CD4-positive, CD25-positive, alpha-beta regulatory T cell (primary cell): Measurements from ENCODE around the gene DDA1. TPM values are rescaled to one million over a fixed set of nuclear protein-coding genes. Genes with fewer than 3 reads are reported as not detected.

Source experiments
- ATAC-seq, 2 donors: fragments of 150-1000 bp; cut with Tn5 transposase; one replicate each; pipeline ENCODE4 v1.10.0; 2021; ENCODE audit warnings: low read depth in 2 of 2, moderate number of reproducible peaks in 2 of 2, moderate library complexity in 1 of 2
- DNase-seq, 3 donors: peaks; one replicate each; pipeline versions ENCODE4 v3.0.0 to v3.0.0-alpha.2; 2012 to 2022; ENCODE audit warnings: mixed read lengths in 1 of 3
- H3K27ac ChIP-seq: one replicate; pipeline ENCODE4 v1.7.0; 2013; ENCODE audit warnings: mild to moderate bottlenecking, low read length; ENCODE audit not compliant: insufficient read depth, poor library complexity, severe bottlenecking
- H3K27me3 ChIP-seq: one replicate; pipeline ENCODE4 v1.7.0; 2013; ENCODE audit warnings: low read length; ENCODE audit not compliant: control insufficient read depth, insufficient read depth
- H3K36me3 ChIP-seq: one replicate; pipeline ENCODE4 v1.7.0; 2013; ENCODE audit warnings: mild to moderate bottlenecking, low read length, moderate library complexity; ENCODE audit not compliant: control insufficient read depth, insufficient read depth
- H3K4me1 ChIP-seq: 2 replicates; pipeline ENCODE4 v1.7.0; 2013; ENCODE audit warnings: mild to moderate bottlenecking, low read length; ENCODE audit not compliant: insufficient read depth, control insufficient read depth, poor library complexity, severe bottlenecking
- H3K4me3 ChIP-seq: one replicate; pipeline ENCODE4 v1.7.0; 2013; ENCODE audit warnings: low read depth, mild to moderate bottlenecking, low read length, moderate library complexity
- H3K9me3 ChIP-seq, 2 experiments: 1 replicate in 1 of 2; 2 replicates in 1 of 2; pipeline ENCODE4 v1.7.0; 2013; ENCODE audit warnings: low read length in 2 of 2, mild to moderate bottlenecking in 1 of 2, moderate library complexity in 1 of 2; ENCODE audit not compliant: control insufficient read depth in 2 of 2
- H3K27ac Mint-ChIP-seq, 3 donors: one replicate each; pipeline ENCODE4 v1.8.0; 2020 to 2022; ENCODE audit warnings: mild to moderate bottlenecking in 3 of 3, mixed read lengths in 3 of 3, moderate library complexity in 2 of 3
- H3K27me3 Mint-ChIP-seq: one replicate; pipeline ENCODE4 v1.8.0; 2022; ENCODE audit warnings: mild to moderate bottlenecking, mixed read lengths
- H3K36me3 Mint-ChIP-seq: one replicate; pipeline ENCODE4 v1.8.0; 2020; ENCODE audit warnings: mixed read lengths
- H3K4me1 Mint-ChIP-seq, 4 donors: one replicate each; pipeline ENCODE4 v1.8.0; 2020 to 2022; ENCODE audit warnings: mixed read lengths in 4 of 4, mild to moderate bottlenecking in 1 of 4
- H3K4me3 Mint-ChIP-seq, 4 donors: one replicate each; pipeline ENCODE4 v1.8.0; 2020 to 2022; ENCODE audit warnings: mild to moderate bottlenecking in 4 of 4, mixed read lengths in 4 of 4, moderate library complexity in 3 of 4
- H3K9me3 Mint-ChIP-seq, 7 donors: one replicate each; pipeline ENCODE4 v1.8.0; 2020 to 2022; ENCODE audit warnings: mixed read lengths in 7 of 7, mild to moderate bottlenecking in 3 of 7, moderate library complexity in 2 of 7
- polyA plus RNA-seq, 4 donors: library from polyadenylated mRNA; unstranded; fragments of 300-500 nt; fragmentation: Illumina TruSeq; gene quantifications; one replicate each; pipeline ENCODE4 v1.2.3, GENCODE V29; 2021
- total RNA-seq: library from RNA; stranded (reverse); gene quantifications from one replicate; pipeline ENCODE4 v1.2.3, GENCODE V29; 2022

The DDA1 gene
- total and polyA plus RNA-seq, 5 donors from 2014 or later = 26.7 to 43.8 (median 33.3) TPM

GRCh38 chr19:17365361-17365760, 56.0 kb downstream of the DDA1 start:
- Histone ChIP-seq H3K4me3 (no peak overlapping the region), H3K9me3 (no peaks in the 10 kb centered on the region), H3K4me1 (no peaks in the 10 kb centered on the region), H3K27ac (no peak overlapping the region), H3K36me3 (no peaks in the 10 kb centered on the region), H3K27me3 (no peaks in the 10 kb centered on the region)
- DNase-seq (no peak), ATAC-seq (no peak)
- H3K27ac Mint-ChIP-seq = no peak overlapping the region
- peaks cover 0 to 6% (median 0%) of the 10 kb centered on the region in 4 donors for H3K4me1 Mint-ChIP-seq
- no peaks in the 10 kb centered on the region for H3K36me3 Mint-ChIP-seq
- no peaks in the 10 kb centered on the region for H3K9me3 Mint-ChIP-seq
- H3K27me3 Mint-ChIP-seq = peaks cover 24% of the 10 kb centered on the region
- no peak overlapping the region for H3K4me3 Mint-ChIP-seq

DNA sequence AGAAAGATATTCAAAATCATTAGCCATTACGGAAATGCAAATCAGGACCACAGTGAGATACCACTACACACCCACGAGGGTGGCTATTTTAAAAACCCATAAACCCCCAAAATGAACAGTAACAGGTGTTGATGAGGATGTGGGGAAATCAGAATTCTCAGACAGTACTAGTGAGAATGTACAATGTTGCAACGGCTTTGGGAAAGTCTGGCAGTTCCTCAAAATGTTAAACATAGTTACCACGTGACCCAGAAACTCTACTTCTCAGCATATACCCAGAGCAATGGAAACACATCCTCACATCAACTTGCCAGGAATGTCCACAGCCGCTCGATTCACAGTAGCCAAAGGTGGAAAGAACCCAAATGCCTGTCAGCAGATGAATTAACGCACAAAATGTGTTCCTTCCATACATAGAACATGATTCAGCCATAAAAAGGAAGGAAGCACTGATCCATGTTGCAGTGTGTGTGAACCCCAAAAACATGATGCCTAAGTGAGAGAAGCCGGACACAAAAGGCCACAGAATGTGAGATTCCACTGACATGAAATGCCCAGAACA, 60.7 kb downstream of the DDA1 start:
- no peak for DNase-seq
- no peak overlapping the region for H3K27ac ChIP-seq
- no peaks in the 10 kb centered on the region for H3K9me3 ChIP-seq
- H3K4me3 Mint-ChIP-seq = no peak overlapping the region
- H3K4me1 ChIP-seq = no peaks in the 10 kb centered on the region
- H3K4me1 Mint-ChIP-seq = peaks cover 0 to 4% (median 0%) of the 10 kb centered on the region in 4 donors
- H3K27me3 Mint-ChIP-seq = peaks cover 18% of the 10 kb centered on the region
- H3K36me3 ChIP-seq = no peaks in the 10 kb centered on the region
- H3K4me3 ChIP-seq = no peak overlapping the region
- no peaks in the 10 kb centered on the region for H3K36me3 Mint-ChIP-seq
- H3K9me3 Mint-ChIP-seq = no peaks in the 10 kb centered on the region
- no peak overlapping the region for H3K27ac Mint-ChIP-seq
- no peaks in the 10 kb centered on the region for H3K27me3 ChIP-seq
- ATAC-seq = peak in 1 of 2 donors; percentile 22

Other genes with a start within 250 kb of the DDA1 start
- gene HAUS8, start 234.1 kb upstream of the DDA1 start, total RNA-seq = 26.9 TPM
- gene HAUS8, start 234.1 kb upstream of the DDA1 start, polyA plus RNA-seq = 10 to 100 TPM; 11.0 to 12.7 (median 11.1) TPM
- gene MYO9B, start 233.8 kb upstream of the DDA1 start, total RNA-seq = 252 TPM
- 1 to 10 TPM; 3.4 to 6.7 (median 4.9) TPM for gene MYO9B, start 233.8 kb upstream of the DDA1 start, polyA plus RNA-seq
- 27.1 TPM for gene USE1, start 94.2 kb upstream of the DDA1 start, total RNA-seq
- 10 to 100 TPM; 43.9 to 53.7 (median 50.1) TPM for gene USE1, start 94.2 kb upstream of the DDA1 start, polyA plus RNA-seq
- 23.3 TPM for gene OCEL1, start 83.3 kb upstream of the DDA1 start, total RNA-seq
- 10 to 100 TPM; 34.0 to 51.0 (median 47.1) TPM for gene OCEL1, start 83.3 kb upstream of the DDA1 start, polyA plus RNA-seq
- gene NR2F6, start 63.6 kb upstream of the DDA1 start, total RNA-seq = 0.52 TPM
- 1 to 10 TPM in 2 of 4 donors, under 1 TPM in 2; 0.81 to 3.2 (median 1.5) TPM for gene NR2F6, start 63.6 kb upstream of the DDA1 start, polyA plus RNA-seq
- not detected for gene USHBP1, start 44.8 kb upstream of the DDA1 start, total RNA-seq
- gene USHBP1, start 44.8 kb upstream of the DDA1 start, polyA plus RNA-seq = not detected
- gene BABAM1, start 42.1 kb upstream of the DDA1 start, total RNA-seq = 82.3 TPM
- 100 to 1,000 TPM; 111 to 140 (median 124) TPM for gene BABAM1, start 42.1 kb upstream of the DDA1 start, polyA plus RNA-seq
- 1.8 TPM for gene ANKLE1, start 27.7 kb upstream of the DDA1 start, total RNA-seq
- 1 to 10 TPM in 2 of 4 donors, under 1 TPM in 2; 0.15 to 1.0 (median 0.96) TPM for gene ANKLE1, start 27.7 kb upstream of the DDA1 start, polyA plus RNA-seq
- 5.1 TPM for gene ABHD8, start 6.1 kb upstream of the DDA1 start, total RNA-seq
- 1 to 10 TPM; 5.6 to 8.7 (median 6.4) TPM for gene ABHD8, start 6.1 kb upstream of the DDA1 start, polyA plus RNA-seq
- gene MRPL34, start 3.7 kb upstream of the DDA1 start, total RNA-seq = 37.1 TPM
- 100 to 1,000 TPM; 223 to 248 (median 236) TPM for gene MRPL34, start 3.7 kb upstream of the DDA1 start, polyA plus RNA-seq
- 17.8 TPM for gene ANO8, start 25.3 kb downstream of the DDA1 start, total RNA-seq
- gene ANO8, start 25.3 kb downstream of the DDA1 start, polyA plus RNA-seq = under 1 TPM in 3 of 4 donors, not detected in 1; 0.06 to 0.11 (median 0.08) TPM
- 26.1 TPM for gene GTPBP3, start 28.0 kb downstream of the DDA1 start, total RNA-seq
- gene GTPBP3, start 28.0 kb downstream of the DDA1 start, polyA plus RNA-seq = 1 to 10 TPM; 5.2 to 9.4 (median 8.7) TPM
- not detected for gene PLVAP, start 67.8 kb downstream of the DDA1 start, total RNA-seq
- not detected for gene PLVAP, start 67.8 kb downstream of the DDA1 start, polyA plus RNA-seq
- 1.3 TPM for gene CCDC194, start 84.6 kb downstream of the DDA1 start, total RNA-seq
- not detected for gene CCDC194, start 84.6 kb downstream of the DDA1 start, polyA plus RNA-seq
- gene BST2, start 96.1 kb downstream of the DDA1 start, total RNA-seq = 45.6 TPM
- 100 to 1,000 TPM; 155 to 175 (median 158) TPM for gene BST2, start 96.1 kb downstream of the DDA1 start, polyA plus RNA-seq
- 26.7 TPM for gene MVB12A, start 110.5 kb downstream of the DDA1 start, total RNA-seq
- gene MVB12A, start 110.5 kb downstream of the DDA1 start, polyA plus RNA-seq = 10 to 100 TPM; 30.1 to 48.6 (median 38.4) TPM
- gene TMEM221, start 139.1 kb downstream of the DDA1 start, total RNA-seq = not detected
- gene TMEM221, start 139.1 kb downstream of the DDA1 start, polyA plus RNA-seq = under 1 TPM in 1 of 4 donors, not detected in 3; 0.16 TPM
- not detected for gene NXNL1, start 151.4 kb downstream of the DDA1 start, total RNA-seq
- gene NXNL1, start 151.4 kb downstream of the DDA1 start, polyA plus RNA-seq = not detected
- gene SLC27A1, start 161.0 kb downstream of the DDA1 start, total RNA-seq = 4.6 TPM
- 1 to 10 TPM; 3.9 to 5.2 (median 4.1) TPM for gene SLC27A1, start 161.0 kb downstream of the DDA1 start, polyA plus RNA-seq
- gene PGLS, start 202.1 kb downstream of the DDA1 start, total RNA-seq = 49.9 TPM
- gene PGLS, start 202.1 kb downstream of the DDA1 start, polyA plus RNA-seq = 10 to 100 TPM; 60.5 to 76.0 (median 63.8) TPM
- gene COLGALT1, start 246.1 kb downstream of the DDA1 start, total RNA-seq = 40.6 TPM
- 10 to 100 TPM; 17.1 to 18.9 (median 17.8) TPM for gene COLGALT1, start 246.1 kb downstream of the DDA1 start, polyA plus RNA-seq